Psoas muscle (tissue), 8 donors: ENCODE results near the gene ERCC1. TPM values are rescaled to one million over a fixed set of nuclear protein-coding genes. Genes with fewer than 3 reads are reported as not detected.

Experiments
- ATAC-seq, 4 donors: fragments of 200-7000 bp; cut with Tn5 transposase; one replicate each; pipeline ENCODE4 v1.9.1; 2020; ENCODE audit warnings: moderate library complexity in 3 of 4, mild to moderate bottlenecking in 2 of 4
- DNase-seq, 2 donors: peaks; one replicate each; pipeline ENCODE4 v3.0.0-alpha.2; 2020
- H3K27ac ChIP-seq: fragments of 200-600 bp; one replicate; pipeline ENCODE4 v1.8.0; 2022
- H3K27me3 ChIP-seq, 3 donors: fragments of 200-600 bp in 1 of 3; one replicate each; pipeline versions ENCODE4 v1.6.1 to v1.8.0; 2013 to 2022; ENCODE audit warnings: low read length in 2 of 3, mild to moderate bottlenecking in 2 of 3, moderate library complexity in 1 of 3; ENCODE audit not compliant: insufficient read depth in 3 of 3
- H3K36me3 ChIP-seq, 2 donors: fragments of 200-600 bp in 1 of 2; one replicate each; pipeline versions ENCODE4 v1.6.1 to v1.8.0; 2013 to 2022; ENCODE audit warnings: low read depth in 1 of 2, mild to moderate bottlenecking in 1 of 2, moderate library complexity in 1 of 2; ENCODE audit not compliant: insufficient read depth in 1 of 2
- H3K4me1 ChIP-seq: fragments of 200-600 bp; one replicate; pipeline ENCODE4 v1.8.0; 2022
- H3K4me3 ChIP-seq: fragments of 200-600 bp; one replicate; pipeline ENCODE4 v1.8.0; 2022; ENCODE audit warnings: mild to moderate bottlenecking
- H3K9me3 ChIP-seq: fragments of 200-600 bp; one replicate; pipeline ENCODE4 v1.8.0; 2022
- CTCF ChIP-seq: fragments of 200-600 bp; IDR thresholded peaks from one replicate; pipeline ENCODE4 v1.8.0; 2022; ENCODE audit warnings: antibody characterized with exemption
- WGBS, 3 donors: extraction: QIAGEN DNeasy Blood & Tissue Kit; methylation state at CpG; one replicate each; pipeline versions ENCODE4 v1.1.6 to v1.1.7; 2013; 5-methylcytosine and 5-hydroxymethylcytosine counted together
- intact Hi-C, 2 donors: fragments of 100-400 bp; cut with DNase I; formaldehyde crosslinking; loops; one replicate each; pipeline versions ENCODE4 v1.11.0 to v1.14.2; 2022
- polyA plus RNA-seq, 3 donors: library from polyadenylated mRNA; stranded (reverse); fragments of 200-250 nt; gene quantifications; one replicate each; pipeline ENCODE4 v1.2.3, GENCODE V29; 2013
- total RNA-seq, 4 donors: library from RNA; stranded (reverse); fragmentation: NEBNext Ultra II Directional in 2 of 4; extraction: Animal tissue kit (Norgen Biotek cat#: 25700) in 2 of 4; gene quantifications; one replicate each; pipeline versions ENCODE4 v1.2.1 to v1.2.4, GENCODE V29; 2021 to 2023
- donor health status: healthy with polysubstance abuse.
- donor health status: DM: no; HTN: no; CAD: no; lungs with moderate emphysema.
- donor health status: Bipolar disorder and iron deficiency.
- donor health status: healthy.
- donor health status: DM: yes; HTN: yes; CAD: no.
- donor health status: DM: no; HTN: no; CAD: no.
- donor health status: DM: no; HTN: no; CAD: no.
- donor health status: DM: yes; HTN: yes; CAD: no.

The ERCC1 gene
- total and polyA plus RNA-seq, 7 donors, result 59.5 to 2,153 (median 84.6) TPM

GRCh38 chr19:45468803-45469131 is 45.0 kb upstream of the ERCC1 start:
- H3K36me3 ChIP-seq, result no peaks in the 10 kb centered on the region
- ATAC-seq (peak; percentile 4 to 19 (median 12)), DNase-seq (no peak)
- H3K4me1 ChIP-seq, result peaks cover 13% of the 10 kb centered on the region
- no peak for TF ChIP-seq CTCF
- peak overlapping the region; percentile 86 for H3K4me3 ChIP-seq
- WGBS, 3 donors, result 0 to 1% (median 1%) methylated on average over 16 to 19 of the region's 19 CpGs
- H3K9me3 ChIP-seq, result no peaks in the 10 kb centered on the region
- H3K27ac ChIP-seq, result peak overlapping the region; percentile 88
- no peaks in the 10 kb centered on the region for H3K27me3 ChIP-seq
- intact Hi-C loops, result no loop called here

GRCh38 chr19:45468159-45468651 is 44.5 kb upstream of the ERCC1 start:
- peak; percentile 40 to 64 for DNase-seq

GRCh38 chr19:45467456-45468158 is 43.9 kb upstream of the ERCC1 start, which contains the start of gene FOSB:
FOSB (plus strand) TSS chr19:45467996; CDS start chr19:45468587, 591 bp downstream.
- no peak for TF ChIP-seq CTCF
- DNase-seq (peak; percentile 94 to 97), ATAC-seq (peak; percentile 69 to 77 (median 72))
- peak within 1 kb of the TSS; percentile 88 for H3K27ac ChIP-seq
- no peaks in the 10 kb centered on the region for H3K36me3 ChIP-seq
- H3K9me3 ChIP-seq, result no peaks in the 10 kb centered on the region
- peak within 1 kb of the TSS; percentile 86 for H3K4me3 ChIP-seq
- WGBS, 3 donors, result 0 to 1% (median 1%) methylated on average over 55 to 56 of the region's 56 CpGs
- intact Hi-C loops, result no loop called here
- H3K27me3 ChIP-seq, result no peaks in the 10 kb centered on the region
- H3K4me1 ChIP-seq, result peaks cover 13% of the 10 kb centered on the region

More at GRCh38 chr19:45468159-45468651, 44.5 kb upstream of the ERCC1 start:
- 0 to 1% (median 0%) methylated on average over 31 of the region's 31 CpGs for WGBS, 3 donors
- intact Hi-C loops, result no loop called here
- Histone ChIP-seq H3K4me3 (peak overlapping the region; percentile 86), H3K27me3 (no peaks in the 10 kb centered on the region), H3K27ac (peak overlapping the region; percentile 88), H3K4me1 (peaks cover 13% of the 10 kb centered on the region), H3K9me3 (no peaks in the 10 kb centered on the region), H3K36me3 (no peaks in the 10 kb centered on the region)
- no peak for TF ChIP-seq CTCF
- ATAC-seq, result peak in 2 of 4 donors; percentile 3 to 4

- 0 to 2% (median 2%) methylated on average over 11 of the region's 11 CpGs for WGBS, 3 donors
- DNase-seq, result no peak
- H3K27ac ChIP-seq, result peak overlapping the region; percentile 88
- no peaks in the 10 kb centered on the region for H3K9me3 ChIP-seq
- no peak for ATAC-seq
- H3K4me3 ChIP-seq, result peak overlapping the region; percentile 86
- H3K36me3 ChIP-seq, result no peaks in the 10 kb centered on the region
- H3K27me3 ChIP-seq, result no peaks in the 10 kb centered on the region
- no peak for TF ChIP-seq CTCF
- peaks cover 13% of the 10 kb centered on the region for H3K4me1 ChIP-seq
- intact Hi-C loops, result no loop called here
Observed at GRCh38 chr19:45467115-45467455, 43.4 kb upstream of the ERCC1 start.
